Transverse colon (tissue), 3 donors: ENCODE measurements around the gene FOLR3.

ENCODE experiments used
- CTCF ChIP-seq, 5 experiments: fragments of 200-600 bp in 3 of 5; fragments of 450-650 bp in 2 of 5; sonication (generic) in 3 of 5; IDR thresholded peaks; 1 replicate in 2 of 5; 2 replicates in 3 of 5; pipeline ENCODE4 v1.5.1; 2016 to 2017; ENCODE audit warnings: antibody characterized with exemption in 5 of 5, inconsistent platforms in 3 of 5, mild to moderate bottlenecking in 2 of 5, moderate library complexity in 1 of 5
- EP300 ChIP-seq: sonication (generic); formaldehyde crosslinking; IDR thresholded peaks from one replicate; pipeline ENCODE4 v1.6.1; 2017; ENCODE audit warnings: antibody characterized with exemption, low read depth

- no peak for TF ChIP-seq EP300
- TF ChIP-seq CTCF (IDR thresholded peaks at IDR 0.05), result no peak
Observed at GRCh38 chr11:72123117-72123653, 12.3 kb upstream of the FOLR3 start.
